Nephron progenitor cell (in vitro differentiated cells): ENCODE data around the gene KRTAP5-2.

Experiments used
- DNase-seq: peaks from one replicate; pipeline ENCODE4 v3.0.0; 2021
- H3K27ac Mint-ChIP-seq: 2 replicates; pipeline ENCODE4 v1.8.0; 2021; ENCODE audit warnings: mild to moderate bottlenecking, moderate library complexity, mixed read lengths
- H3K27me3 Mint-ChIP-seq: 2 replicates; pipeline ENCODE4 v1.8.0; 2021; ENCODE audit warnings: mild to moderate bottlenecking, low read depth, mixed read lengths; ENCODE audit not compliant: poor library complexity
- H3K36me3 Mint-ChIP-seq: 2 replicates; pipeline ENCODE4 v1.8.0; 2021; ENCODE audit warnings: low read depth, mixed read lengths
- H3K4me1 Mint-ChIP-seq: 2 replicates; pipeline ENCODE4 v1.8.0; 2021; ENCODE audit warnings: mixed read lengths
- H3K4me3 Mint-ChIP-seq: 2 replicates; pipeline ENCODE4 v1.8.0; 2021; ENCODE audit warnings: mild to moderate bottlenecking, moderate library complexity, mixed read lengths
- H3K9me3 Mint-ChIP-seq: 2 replicates; pipeline ENCODE4 v1.8.0; 2021; ENCODE audit warnings: mild to moderate bottlenecking, moderate library complexity, mixed read lengths
- TF ChIP-seq, protein P1 (sequence below): fragments of 200-600 bp; sonication (generic); IDR thresholded peaks from 2 replicates; pipeline ENCODE4 v1.5.0; 2021; ENCODE audit warnings: antibody characterized with exemption

Gene KRTAP5-2

GRCh38 chr11:1636291-1636950, 38.3 kb upstream of the KRTAP5-2 start:
- DNase-seq: no peak

DNA sequence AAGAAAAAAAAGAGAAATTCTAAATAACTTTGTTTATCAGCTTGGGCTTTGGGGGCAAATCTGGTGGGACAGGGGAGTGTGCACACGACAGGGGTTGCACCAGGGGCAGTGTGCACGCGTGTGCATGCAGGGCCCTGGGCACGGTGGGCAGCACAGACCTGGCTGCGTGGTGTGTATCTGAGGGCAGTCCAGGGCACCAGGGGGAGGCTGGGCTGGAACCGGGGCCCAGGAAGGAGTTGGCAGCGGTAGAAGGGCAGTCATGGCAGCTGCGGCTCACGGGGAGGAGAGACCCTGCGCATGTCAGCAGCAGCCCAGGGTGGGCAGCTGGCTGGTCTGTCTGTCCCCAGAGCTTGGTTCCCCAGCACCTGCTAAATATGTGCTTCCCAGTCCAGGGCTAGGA, 35.8 kb upstream of the KRTAP5-2 start:
- Mint-ChIP-seq H3K9me3 (no peaks in the 10 kb centered on the region), H3K4me1 (peaks cover 32% of the 10 kb centered on the region), H3K27me3 (peaks cover 58% of the 10 kb centered on the region), H3K36me3 (no peaks in the 10 kb centered on the region), H3K27ac (no peak overlapping the region), H3K4me3 (no peak overlapping the region)
- TF ChIP-seq, protein P1, sequence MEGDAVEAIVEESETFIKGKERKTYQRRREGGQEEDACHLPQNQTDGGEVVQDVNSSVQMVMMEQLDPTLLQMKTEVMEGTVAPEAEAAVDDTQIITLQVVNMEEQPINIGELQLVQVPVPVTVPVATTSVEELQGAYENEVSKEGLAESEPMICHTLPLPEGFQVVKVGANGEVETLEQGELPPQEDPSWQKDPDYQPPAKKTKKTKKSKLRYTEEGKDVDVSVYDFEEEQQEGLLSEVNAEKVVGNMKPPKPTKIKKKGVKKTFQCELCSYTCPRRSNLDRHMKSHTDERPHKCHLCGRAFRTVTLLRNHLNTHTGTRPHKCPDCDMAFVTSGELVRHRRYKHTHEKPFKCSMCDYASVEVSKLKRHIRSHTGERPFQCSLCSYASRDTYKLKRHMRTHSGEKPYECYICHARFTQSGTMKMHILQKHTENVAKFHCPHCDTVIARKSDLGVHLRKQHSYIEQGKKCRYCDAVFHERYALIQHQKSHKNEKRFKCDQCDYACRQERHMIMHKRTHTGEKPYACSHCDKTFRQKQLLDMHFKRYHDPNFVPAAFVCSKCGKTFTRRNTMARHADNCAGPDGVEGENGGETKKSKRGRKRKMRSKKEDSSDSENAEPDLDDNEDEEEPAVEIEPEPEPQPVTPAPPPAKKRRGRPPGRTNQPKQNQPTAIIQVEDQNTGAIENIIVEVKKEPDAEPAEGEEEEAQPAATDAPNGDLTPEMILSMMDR: no peak
- DNase-seq: no peak

More at GRCh38 chr11:1636291-1636950, 38.3 kb upstream of the KRTAP5-2 start:
- no peak overlapping the region for H3K27ac Mint-ChIP-seq
- no peaks in the 10 kb centered on the region for H3K36me3 Mint-ChIP-seq
- no peaks in the 10 kb centered on the region for H3K9me3 Mint-ChIP-seq
- H3K27me3 Mint-ChIP-seq: peaks cover 53% of the 10 kb centered on the region
- TF ChIP-seq, protein P1: no peak
- no peak overlapping the region for H3K4me3 Mint-ChIP-seq
- H3K4me1 Mint-ChIP-seq: peaks cover 33% of the 10 kb centered on the region

DNA sequence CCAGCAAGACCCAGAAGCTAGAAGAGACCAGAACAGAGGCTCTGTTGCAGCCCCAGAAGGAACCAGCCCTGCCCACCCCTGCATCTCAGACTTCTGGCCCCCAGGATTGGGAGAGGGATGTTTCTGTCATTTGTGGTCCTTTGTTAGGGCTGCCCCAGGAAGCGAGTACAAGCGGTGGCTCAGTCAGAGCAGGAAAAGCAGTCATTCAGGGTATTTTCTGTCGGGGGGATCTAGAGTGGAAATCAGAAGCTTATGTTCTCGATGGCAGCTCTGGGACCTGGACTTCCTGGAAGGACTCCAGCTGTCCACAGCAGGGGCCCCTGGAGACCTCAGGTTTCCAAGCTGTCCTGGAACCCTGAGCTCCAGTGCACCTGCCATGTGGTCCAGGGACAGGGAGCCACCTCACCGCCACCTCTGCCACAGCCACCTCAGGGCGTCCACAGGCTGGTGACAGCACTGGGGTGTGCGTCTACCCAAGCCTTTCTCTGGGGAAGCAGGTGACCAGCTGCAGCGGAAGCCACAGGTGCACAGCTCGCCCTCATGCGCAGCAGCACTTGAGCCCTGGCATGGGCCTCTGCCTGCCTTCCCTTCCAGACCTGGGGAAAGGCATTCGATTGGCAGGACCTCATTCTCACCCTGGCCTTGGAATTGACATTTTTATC, 34.1 kb upstream of the KRTAP5-2 start:
- Mint-ChIP-seq H3K27ac (no peak overlapping the region), H3K9me3 (no peaks in the 10 kb centered on the region), H3K4me3 (no peak overlapping the region), H3K36me3 (no peaks in the 10 kb centered on the region), H3K4me1 (peaks cover 32% of the 10 kb centered on the region), H3K27me3 (peaks cover 53% of the 10 kb centered on the region)
- TF ChIP-seq, protein P1: no peak
- DNase-seq: no peak

GRCh38 chr11:1631066-1631568, 33.0 kb upstream of the KRTAP5-2 start:
- no peak overlapping the region for H3K27ac Mint-ChIP-seq
- no peak overlapping the region for H3K4me3 Mint-ChIP-seq
- peaks cover 56% of the 10 kb centered on the region for H3K27me3 Mint-ChIP-seq
- H3K4me1 Mint-ChIP-seq: peaks cover 32% of the 10 kb centered on the region
- no peak for DNase-seq
- TF ChIP-seq, protein P1: no peak
- no peaks in the 10 kb centered on the region for H3K36me3 Mint-ChIP-seq
- no peaks in the 10 kb centered on the region for H3K9me3 Mint-ChIP-seq

DNA sequence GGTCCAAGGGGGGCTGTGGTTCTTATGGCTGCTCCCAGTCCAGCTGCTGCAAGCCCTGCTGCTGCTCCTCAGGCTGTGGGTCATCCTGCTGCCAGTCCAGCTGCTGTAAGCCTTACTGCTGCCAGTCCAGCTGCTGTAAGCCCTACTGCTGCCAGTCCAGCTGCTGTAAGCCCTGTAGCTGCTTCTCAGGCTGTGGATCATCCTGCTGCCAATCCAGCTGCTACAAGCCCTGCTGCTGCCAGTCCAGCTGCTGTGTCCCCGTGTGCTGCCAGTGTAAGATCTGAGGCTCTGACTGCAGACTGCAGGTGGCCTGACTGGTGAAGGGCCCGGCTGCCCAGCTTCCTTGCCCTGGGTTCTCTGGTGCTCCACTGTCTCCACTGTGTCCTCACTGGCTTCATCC, 32.2 kb upstream of the KRTAP5-2 start:
- peaks cover 24% of the 10 kb centered on the region for H3K4me1 Mint-ChIP-seq
- H3K27me3 Mint-ChIP-seq: peaks cover 55% of the 10 kb centered on the region
- no peak overlapping the region for H3K4me3 Mint-ChIP-seq
- no peak overlapping the region for H3K27ac Mint-ChIP-seq
- H3K36me3 Mint-ChIP-seq: no peaks in the 10 kb centered on the region
- DNase-seq: no peak
- H3K9me3 Mint-ChIP-seq: no peaks in the 10 kb centered on the region
- TF ChIP-seq, protein P1: no peak
